RCC 7860 (cell line): ENCODE measurements around the gene NPTXR.
A peak's percentile ranks its signal among the peaks of the same experiment; 100 is the strongest.
"Not testable (repeated sequence)": the region's sequence is repeated elsewhere in the genome, so short reads cannot be mapped to it uniquely, and the experiment has no call there.

Source experiments
- DNase-seq: peaks from one replicate; pipeline ENCODE4 v3.0.0-alpha.2; 2015; ENCODE audit warnings: low spot score
- FAIRE-seq: peaks from 2 replicates; lab custom pipeline; 2012; peaks lifted over from hg19 to GRCh38; lab: Jason Lieb, UNC

Gene NPTXR

DNA sequence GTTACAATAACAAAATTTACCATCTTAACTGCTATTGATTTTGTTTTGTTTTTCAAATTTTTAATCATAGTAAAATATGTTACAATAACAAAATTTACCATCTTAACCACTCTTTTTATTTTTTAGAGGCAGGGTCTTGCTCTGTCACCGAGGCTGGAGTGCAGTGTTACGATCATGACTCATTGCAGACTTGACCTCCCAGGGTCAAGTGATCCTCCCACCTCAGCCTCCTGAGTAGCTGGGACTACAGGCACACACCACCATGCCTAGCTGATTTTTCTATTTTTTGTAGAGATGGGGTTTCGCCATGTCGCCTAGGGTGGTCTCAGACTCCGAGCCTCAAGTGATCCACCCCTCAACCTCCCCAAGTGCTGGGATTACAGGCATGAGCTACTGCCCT is 10.1 kb upstream of the NPTXR start:
- DNase-seq, FAIRE-seq: not testable (repeated sequence)

DNA sequence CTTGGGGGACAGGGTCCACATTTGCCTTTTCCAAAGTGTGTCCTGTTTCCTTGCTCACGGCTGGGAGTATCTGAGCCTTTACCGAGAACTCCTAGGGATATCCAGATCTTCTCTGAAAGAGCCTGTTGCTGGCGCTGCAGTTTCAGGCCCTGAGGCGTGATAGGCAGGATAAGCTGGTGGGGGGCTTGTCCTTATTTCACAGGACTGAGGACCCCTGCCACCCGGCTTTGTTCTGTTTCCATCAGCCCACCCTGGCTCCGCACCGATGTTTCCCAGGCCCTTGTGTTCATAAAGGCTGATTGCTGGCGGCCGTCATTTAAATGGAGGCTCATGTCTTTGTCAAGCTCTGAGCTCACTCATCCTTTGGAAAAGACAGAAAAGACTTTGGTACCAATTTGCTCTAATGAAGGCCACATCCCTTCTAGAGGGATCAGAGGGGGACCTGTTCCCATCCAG is 9.4 kb upstream of the NPTXR start:
- FAIRE-seq (no peak), DNase-seq (no peak)

DNA sequence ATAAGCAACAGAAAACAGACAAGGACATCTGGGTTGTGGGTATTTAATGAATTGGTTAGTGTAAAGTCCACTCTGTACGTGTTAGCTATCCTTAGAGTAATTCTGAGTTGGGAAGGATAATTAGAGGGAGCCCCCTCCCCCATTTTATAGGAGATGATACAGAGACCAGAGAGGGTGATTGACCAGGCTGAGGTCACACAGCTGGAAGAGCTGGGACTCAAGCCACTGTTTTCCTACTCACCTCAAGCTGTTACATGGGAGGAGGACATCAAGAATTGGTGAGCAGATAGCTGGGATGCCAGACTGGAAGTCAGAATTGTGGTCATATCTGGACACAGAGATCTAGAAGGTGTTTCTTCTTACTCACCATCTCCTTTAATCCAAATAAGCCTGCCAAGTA is 8.7 kb upstream of the NPTXR start:
- DNase-seq, result no peak
- FAIRE-seq, result no peak

DNA sequence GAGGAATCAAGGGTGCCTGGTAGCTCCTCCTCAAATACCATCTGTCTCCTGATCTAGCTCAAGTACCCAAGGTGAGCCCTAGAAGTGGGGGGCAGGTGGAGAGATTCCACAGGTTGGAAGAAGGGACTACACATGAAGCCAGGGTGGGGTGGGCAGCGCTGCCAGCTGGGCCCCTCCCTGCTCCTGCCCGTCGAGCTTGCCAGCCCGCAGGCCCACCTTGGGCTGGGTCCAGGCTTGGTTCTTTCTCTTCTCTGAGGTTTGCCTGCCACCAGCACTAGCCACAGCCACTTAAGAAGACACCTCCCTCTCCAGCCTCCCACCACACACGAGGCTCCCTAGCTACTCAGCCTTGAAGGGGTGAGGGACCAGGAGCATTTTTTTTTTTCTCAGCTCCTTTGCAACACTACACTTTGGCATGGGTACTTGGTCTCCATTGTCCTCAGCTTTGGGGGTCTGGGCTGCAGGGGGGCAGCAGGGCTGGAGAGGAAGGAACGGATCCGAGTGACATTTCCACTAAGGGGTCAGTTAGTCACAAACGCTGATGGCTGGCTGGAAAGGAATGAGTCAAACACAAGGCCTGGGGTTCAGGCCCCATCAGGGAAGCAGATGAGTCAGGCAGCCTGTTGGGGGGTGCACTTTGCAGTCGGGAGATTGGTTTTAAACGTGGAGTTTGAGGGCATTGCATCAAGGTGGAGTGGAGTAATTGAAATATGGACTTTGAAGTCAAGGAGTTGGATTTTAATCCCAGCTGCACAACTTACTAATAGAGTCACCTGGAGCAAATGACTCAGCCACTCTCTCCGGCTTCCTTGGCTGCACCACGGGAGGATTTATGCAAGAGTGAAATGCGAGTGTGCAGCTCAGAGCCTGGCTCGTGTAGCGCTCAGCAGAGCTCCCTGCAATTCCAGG is 7.4 kb upstream of the NPTXR start:
- peak; percentile 77 for FAIRE-seq

DNA sequence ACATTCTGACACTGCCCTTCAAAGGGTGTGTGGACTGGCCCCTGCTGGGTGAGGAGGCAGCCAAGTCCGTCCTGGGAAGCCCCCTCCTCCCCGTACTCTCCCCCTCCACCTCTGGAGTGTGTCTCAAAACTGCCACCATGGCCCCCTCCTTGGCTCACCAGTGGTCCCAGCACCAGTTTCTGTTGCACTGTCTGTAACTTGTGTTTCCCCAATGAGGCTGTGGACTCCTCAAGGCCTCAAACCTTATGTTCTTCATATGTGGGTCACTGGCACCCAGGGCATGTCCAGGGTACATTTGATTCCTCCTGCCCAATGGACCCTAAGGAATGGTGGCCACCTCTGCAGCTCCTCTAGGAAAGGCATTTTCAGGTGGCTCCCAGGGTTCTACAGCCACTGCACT is 6.6 kb upstream of the NPTXR start:
- DNase-seq (no peak), FAIRE-seq (no peak)

More for the DNA sequence above, 7.4 kb upstream of the NPTXR start:
- DNase-seq, result peak; percentile 78

DNA sequence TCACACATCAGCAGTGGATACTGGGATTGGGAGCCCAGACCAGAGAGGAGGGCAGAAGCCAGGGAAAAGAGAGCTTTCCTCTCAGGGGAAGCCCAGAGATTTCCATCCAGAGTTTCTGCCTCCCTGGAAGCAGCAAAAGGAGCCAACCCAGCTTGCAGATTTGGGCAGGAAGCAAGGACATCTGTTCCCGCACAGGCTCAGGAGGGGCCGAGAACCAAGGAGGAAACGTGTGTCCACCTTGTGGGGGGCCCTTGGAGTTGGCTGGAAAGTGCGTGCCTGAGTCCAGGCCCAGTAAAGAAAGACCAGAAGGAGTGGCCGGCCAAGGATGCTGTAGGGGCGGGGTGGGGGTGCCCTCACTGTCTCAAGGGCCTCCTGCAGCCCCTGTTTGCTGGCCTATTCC is 6.0 kb upstream of the NPTXR start:
- FAIRE-seq, result no peak

DNA sequence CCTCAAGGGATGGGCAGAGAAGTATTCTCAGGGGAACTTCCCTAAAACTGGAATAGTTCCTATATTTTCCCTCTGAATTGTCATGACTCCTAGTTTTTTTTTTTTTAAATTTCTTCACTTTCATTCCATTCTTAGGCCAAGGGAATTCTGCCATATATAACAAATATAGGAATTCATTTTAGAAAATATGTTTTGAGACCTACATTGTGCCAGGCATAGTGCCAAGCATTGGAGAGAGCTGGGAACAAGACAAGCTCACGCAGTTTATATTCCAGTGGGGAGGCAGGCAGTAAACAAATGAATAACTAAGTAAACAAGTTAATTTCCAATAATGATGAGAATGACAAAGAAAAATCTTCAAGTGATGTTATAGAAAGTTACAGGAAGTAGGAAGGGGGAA is 2.6 kb upstream of the NPTXR start:
- no peak for FAIRE-seq

More for the DNA sequence above, 6.0 kb upstream of the NPTXR start:
- DNase-seq, result no peak

DNA sequence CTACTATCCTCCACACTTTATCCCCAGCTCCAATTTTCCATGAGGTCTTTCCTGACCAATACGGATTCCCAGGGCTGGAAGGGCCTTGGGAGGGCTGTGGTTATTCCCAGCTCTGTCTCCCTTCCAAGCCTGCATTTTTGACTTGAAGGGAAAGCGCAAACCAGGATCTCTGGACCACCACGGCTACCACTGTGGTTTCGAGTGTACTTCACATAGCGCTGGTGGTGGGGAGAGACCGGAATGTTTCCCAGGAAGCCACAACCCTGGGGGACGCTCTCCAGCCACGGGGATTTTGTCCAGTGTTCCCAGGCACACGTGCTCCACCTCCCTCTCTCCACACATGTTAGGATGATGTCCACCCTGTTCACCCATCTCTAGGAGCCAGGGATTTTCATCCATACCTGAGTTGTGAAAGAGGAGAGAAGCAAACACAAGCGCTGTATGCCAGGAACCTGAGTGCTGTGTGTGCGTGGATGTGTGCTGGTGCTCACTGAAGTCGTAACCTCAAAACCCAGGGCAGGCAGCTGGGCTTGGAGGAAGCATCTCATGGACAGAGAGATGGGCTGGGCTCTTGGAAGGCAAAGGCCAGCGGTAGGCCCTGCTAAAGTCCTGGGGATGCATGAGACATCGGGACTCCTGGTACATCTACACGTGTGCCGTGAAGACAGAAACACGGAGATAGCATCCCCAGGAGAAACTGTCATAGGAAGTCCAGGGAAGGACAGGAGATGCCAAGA is 1.3 kb upstream of the NPTXR start:
- FAIRE-seq, result no peak

More for the DNA sequence above, 2.6 kb upstream of the NPTXR start:
- DNase-seq, result no peak

DNA sequence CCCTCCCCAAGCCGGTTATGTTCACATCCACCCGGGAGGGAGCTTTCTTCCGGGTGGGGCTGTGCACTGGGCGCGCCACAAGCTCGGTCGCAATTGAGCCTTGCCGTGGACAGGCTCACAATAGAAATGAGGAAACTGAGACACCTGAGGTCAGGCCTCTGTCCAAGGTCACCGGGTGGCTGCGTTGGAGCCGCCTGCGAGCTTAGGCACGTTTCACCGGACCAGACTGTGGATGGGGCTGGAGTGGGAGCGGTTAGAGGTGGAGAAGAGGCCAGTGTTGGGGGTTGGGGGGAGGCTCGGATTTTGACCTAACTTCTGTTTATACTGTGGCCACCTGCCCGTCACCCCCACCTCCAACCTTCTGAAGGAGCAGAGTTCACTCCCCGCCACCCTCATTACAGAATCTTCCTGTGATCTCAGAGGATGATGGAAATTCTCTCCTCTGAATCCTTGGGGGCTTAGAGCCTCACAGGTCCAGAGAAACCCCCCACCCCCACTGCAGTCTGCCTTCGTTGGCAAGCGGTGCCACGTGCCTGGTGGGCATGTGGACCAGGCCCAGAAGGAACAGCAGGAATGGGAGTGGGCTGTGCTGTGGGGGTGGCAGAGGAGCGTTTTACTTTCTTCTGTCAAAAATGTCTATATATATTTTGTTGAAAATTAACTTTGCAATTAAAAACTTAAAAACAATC is 631 bp upstream of the NPTXR start:
- no peak for FAIRE-seq
- no peak for DNase-seq

More for the DNA sequence above, 1.3 kb upstream of the NPTXR start:
- no peak for DNase-seq

DNA sequence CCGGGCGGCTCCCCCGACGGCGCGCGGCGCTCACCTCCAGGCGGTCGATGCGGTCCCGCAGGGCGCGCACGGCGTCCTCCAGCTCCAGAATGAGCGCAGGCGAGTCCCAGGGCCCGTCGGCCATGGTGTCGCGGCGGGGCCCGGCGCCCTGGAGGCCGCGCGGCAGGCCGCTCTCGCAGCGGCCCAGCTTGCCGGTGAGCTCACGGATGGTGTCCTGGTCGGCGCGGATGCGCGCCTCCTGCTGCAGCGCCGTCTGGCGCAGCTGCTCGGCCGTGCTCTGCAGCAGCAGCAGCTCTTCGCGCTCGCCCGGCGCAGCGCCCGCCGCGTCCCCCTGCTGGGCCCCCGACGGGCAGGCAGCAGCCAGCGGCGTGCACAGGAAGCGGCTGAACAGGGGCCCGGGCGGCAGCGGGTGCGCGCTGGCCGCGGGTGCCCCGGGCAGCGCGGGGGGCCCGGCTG is 599 bp downstream of the NPTXR start:
- FAIRE-seq (no peak), DNase-seq (peak; percentile 47)

DNA sequence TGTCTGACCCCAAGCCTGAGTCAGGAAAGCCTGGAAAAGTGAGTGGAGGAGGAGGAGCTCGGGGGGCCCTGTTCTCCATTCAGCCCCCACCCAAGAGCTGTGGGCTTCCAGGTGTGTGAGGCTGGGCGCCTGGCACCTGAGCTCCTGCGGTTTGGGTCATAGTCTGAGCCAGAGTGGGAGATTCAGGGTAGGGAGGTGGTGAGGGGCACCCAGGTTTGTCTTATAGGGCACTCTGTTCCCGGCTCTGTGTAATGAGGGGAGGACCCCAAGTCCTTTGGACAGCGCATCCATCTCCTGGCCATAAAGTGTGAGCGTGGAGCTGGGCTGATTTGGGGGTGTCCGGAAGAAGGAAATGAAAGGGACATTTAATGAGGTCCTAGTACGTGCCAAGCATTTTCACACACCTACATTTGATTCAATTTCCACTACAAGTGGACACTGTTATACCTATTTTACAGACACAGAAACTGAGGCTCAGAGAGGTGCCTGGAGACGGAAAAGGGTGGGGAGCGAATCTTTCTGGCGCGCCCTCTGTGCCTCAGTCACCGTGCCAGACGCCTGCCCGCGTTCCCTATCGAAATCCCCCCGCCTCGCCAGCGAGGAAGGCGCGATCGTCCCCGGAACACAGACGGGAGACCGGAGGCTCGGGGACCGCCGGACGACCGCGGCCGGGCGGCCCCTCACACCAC is 1.2 kb downstream of the NPTXR start:
- FAIRE-seq, result no peak
- DNase-seq, result no peak

DNA sequence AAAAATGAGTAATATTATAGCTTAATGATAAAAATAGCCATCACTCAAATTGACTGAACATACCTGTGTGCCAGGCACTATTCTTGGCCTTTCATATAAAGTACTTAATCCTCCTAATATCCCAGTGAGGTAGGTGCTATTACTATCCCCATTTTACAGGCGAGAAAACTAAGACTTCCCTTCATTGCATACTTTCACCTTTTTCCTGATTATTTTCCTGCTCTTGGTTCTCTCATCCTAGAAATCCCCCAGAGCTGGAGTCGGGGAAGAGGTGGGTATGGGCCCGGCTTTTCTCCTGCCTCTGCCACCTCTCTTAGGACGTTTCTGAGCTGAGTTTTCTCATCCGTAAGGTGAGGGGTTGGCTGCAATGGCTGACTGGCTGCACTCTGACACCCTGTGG is 2.2 kb downstream of the NPTXR start:
- FAIRE-seq, result no peak

DNA sequence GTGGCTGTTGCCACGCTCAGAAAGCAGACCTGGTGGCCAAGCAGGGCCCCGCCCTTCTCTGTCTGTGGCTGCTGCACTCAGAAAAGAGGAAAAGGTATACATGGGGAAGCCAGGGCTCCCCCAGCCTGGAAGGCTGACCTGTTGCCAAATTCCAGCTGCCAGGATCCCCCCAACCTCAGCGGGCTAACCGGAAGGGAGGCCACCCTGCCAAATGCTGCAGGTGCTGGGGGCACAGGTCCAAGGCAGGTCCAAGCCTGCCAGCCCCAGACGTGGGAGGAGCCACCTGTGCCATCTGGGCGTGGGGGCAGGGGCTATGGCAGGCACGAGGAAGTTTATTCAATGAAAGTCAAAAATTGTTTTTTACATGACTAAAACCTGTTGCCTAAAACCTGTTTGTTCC is 2.6 kb downstream of the NPTXR start:
- FAIRE-seq (no peak), DNase-seq (no peak)

More for the DNA sequence above, 2.2 kb downstream of the NPTXR start:
- no peak for DNase-seq

DNA sequence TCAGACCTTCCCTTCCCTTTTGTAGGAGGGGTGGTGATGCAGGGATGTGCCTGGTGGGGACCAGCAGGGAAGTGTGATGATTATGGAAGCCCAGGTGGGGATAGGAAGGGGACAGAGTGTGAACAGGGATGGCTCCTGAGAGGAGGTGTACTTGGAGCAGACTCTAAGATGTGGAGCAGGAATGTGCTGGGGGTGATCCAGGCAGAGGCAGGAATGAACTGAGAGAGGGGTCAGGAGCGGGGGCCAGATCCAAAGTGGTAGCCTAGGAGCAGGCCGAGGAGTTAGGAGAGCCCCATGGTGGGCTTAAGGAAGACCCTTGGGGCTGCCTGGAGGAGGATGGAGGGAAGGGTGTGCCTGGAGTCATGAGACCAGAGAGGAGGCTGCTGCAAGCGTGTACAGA is 3.7 kb downstream of the NPTXR start:
- FAIRE-seq (no peak), DNase-seq (no peak)

DNA sequence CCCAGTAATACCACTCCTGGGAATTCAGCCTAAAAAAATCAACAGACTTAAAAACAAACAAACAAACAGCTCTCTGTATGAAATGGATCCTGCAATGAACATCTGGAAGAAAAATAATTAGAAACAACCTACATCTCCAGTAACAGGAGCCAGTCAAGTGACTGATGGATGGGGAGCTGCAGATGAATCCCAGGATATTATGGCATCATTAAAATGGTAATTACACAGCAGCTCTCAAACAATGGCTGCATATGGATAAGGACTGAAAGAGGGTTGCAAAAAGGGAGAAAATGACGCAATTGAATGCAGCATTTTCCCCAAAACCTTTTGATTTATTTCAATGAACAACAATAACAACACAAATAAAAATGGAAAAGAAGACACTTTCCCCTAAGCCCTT is 4.1 kb downstream of the NPTXR start:
- DNase-seq (no peak), FAIRE-seq (no peak)

DNA sequence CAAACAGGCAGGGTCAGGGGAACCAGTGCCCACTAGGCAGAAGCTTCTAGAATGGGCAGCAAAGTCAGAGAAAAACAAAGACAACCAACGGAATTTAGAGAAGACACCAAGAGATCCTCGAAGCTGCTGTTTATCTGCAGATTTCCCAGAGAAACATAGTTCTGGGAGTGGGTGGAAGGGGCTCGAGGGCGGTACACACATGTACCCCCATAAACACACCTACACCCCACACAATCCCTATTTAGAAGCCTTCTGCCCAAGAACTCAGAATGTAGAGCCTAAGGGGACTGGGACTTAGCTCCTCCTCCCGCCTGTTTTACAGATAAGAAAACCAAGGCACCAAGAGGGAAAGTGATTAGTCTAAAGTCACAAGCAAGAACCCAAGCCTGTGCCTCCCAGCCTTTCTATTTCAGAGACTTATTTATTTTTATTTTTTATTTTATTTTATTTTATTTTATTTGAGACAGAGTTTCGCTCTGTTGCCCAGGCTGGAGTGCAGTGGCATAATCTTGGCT is 6.4 kb downstream of the NPTXR start:
- no peak for DNase-seq
- FAIRE-seq, result no peak

DNA sequence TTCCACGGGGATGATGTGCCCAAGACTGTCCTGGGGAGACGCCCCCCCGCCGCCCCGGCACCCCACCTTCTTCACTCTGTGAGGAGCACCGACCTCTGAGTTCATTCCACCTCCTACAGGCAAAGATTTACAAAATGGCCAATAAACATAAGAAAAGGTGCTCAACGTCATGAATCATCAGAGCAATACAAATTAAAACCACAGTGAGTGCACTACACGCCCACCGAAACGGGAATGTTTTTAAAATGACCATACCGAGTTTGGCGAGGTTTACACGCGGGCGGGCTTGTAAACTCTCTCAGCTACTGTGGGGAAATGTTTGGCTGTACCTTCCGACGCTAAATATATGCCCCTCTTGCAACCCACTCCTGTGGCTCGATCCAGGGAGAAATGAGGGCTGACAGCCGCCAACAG is 7.9 kb downstream of the NPTXR start:
- DNase-seq (no peak), FAIRE-seq (no peak)

DNA sequence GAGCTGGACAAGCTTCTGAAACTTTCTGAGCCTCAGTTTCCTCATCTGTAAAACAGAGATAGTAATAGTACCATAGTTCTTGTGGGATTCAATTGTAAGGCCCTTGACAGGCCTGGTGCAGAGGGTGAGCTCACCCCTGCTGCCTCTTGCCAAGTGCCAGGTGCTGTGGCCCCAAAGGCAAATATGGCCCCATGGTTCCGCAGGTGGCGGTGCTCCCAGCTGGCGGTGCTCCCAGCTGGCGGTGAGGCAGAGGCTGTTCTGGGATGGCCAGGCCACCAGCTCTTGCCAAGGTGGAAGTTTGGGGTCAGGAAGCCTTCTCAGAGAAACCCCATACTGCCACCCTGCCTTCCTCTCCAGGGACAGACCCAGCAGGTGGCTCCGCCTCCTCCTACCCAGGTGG is 8.8 kb downstream of the NPTXR start:
- DNase-seq (no peak), FAIRE-seq (no peak)

DNA sequence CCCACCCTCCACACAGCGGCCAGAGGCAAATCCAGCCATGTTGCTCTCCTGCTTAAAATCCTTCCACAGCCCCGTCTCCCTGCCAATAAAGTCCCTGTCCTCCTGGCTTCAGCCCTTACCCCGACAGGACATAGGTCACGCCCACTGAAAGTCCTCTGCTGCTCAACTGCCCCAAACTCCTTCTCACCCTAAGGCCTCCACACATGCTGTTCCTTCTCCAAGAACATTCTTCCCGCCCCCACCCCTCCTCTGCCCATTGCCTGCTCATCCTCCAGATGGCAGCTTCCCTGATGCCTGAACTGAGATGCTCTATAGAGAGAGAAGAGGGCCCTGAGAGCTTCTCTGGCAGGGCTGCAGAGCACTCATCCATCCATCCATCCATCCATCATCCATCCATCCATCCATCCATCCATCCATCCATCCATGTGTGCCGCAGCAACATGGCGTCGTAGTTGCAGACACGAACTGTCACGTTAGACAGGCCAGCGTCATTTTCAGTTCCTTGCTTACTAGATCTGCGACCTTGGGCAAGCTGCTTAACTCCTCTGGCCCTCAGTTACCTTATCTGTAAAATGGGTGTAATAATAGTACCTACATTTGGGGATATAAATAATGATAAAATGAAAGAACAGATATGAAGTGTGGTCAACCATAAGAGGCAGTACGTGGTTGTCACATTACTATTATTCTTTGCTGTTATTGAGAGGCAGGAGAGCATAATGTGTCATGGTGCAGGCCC is 9.4 kb downstream of the NPTXR start:
- FAIRE-seq (no peak), DNase-seq (no peak)

DNA sequence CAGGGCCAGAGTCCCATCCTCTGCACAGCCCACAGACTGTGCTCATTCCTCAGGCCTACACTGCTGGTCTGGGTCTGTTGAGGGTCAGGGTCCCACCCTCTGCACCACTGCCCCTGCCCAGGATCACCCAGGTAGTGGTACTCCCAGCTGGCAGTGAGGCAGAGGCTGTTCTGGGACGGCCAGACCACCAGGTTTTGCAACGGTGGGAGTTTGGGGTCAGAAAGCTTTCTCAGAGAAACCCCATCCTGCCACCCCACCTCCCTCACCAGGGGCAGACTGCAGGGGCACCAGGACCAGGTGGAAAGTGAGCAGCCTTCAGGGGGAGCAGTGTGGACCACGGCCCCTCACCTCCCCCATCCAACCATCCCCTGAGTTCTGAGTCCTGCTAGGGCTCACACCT is 10.8 kb downstream of the NPTXR start:
- no peak for DNase-seq

More for the DNA sequence above, 10.8 kb downstream of the NPTXR start:
- FAIRE-seq, result no peak
